Caco-2 (cell line): ENCODE data around the gene ATG10. TPM values are rescaled to one million over a fixed set of nuclear protein-coding genes. Genes with fewer than 3 reads are reported as not detected.

Experiments
- BruUV-seq: library from RNA; stranded (reverse); fragments of 400-500 nt; replicated peaks from 2 replicates; lab custom pipeline; 2021; lab: Mats Ljungman, UMichigan
- CTCF ChIA-PET: fragments of 300-600 bp; sonication (Branson Sonifier 250); formaldehyde crosslinking; loops from one replicate; lab custom pipeline; 2022; ENCODE audit warnings: antibody characterized with exemption; lab: Charles Lee
- POLR2A ChIA-PET: fragments of 300-600 bp; sonication (Branson Sonifier 250); formaldehyde crosslinking; loops from one replicate; lab custom pipeline; 2022; ENCODE audit warnings: antibody characterized with exemption; lab: Charles Lee
- DNase-seq, 2 experiments: peaks; one replicate each; pipeline versions ENCODE4 v3.0.0 to v3.0.0-alpha.2; 2020 to 2022
- H3K27me3 ChIP-seq: replicated peaks from 2 replicates; pipeline ENCODE4 v1.6.0; 2011; ENCODE audit warnings: low read length; ENCODE audit not compliant: control insufficient read depth, insufficient read depth
- H3K36me3 ChIP-seq: 2 replicates; pipeline ENCODE4 v1.5.1; 2011; ENCODE audit warnings: low read length; ENCODE audit not compliant: control insufficient read depth, insufficient read depth
- H3K4me1 ChIP-seq: fragments of 250-450 bp; sonication (Bioruptor Pico); 2 replicates; pipeline ENCODE4 v1.5.1; 2020; ENCODE audit warnings: mild to moderate bottlenecking
- H3K4me3 ChIP-seq: 2 replicates; pipeline ENCODE4 v1.5.1; 2011; ENCODE audit warnings: low read depth, mild to moderate bottlenecking, control low read depth, low read length
- H3K9me3 ChIP-seq: fragments of 250-450 bp; sonication (Bioruptor Pico); 2 replicates; pipeline ENCODE4 v1.5.1; 2020; ENCODE audit warnings: mild to moderate bottlenecking, moderate library complexity
- H3K27ac Mint-ChIP-seq: one replicate; pipeline ENCODE4 v1.8.0; 2022; ENCODE audit warnings: mixed read lengths; ENCODE audit not compliant: unreplicated experiment
- H3K27me3 Mint-ChIP-seq: one replicate; pipeline ENCODE4 v1.8.0; 2022; ENCODE audit warnings: mixed read lengths; ENCODE audit not compliant: insufficient read depth, unreplicated experiment
- H3K36me3 Mint-ChIP-seq: one replicate; pipeline ENCODE4 v1.8.0; 2022; ENCODE audit warnings: mild to moderate bottlenecking, mixed read lengths; ENCODE audit not compliant: insufficient read depth, unreplicated experiment
- H3K4me1 Mint-ChIP-seq: one replicate; pipeline ENCODE4 v1.8.0; 2022; ENCODE audit warnings: low read depth, mixed read lengths; ENCODE audit not compliant: unreplicated experiment
- H3K4me3 Mint-ChIP-seq: one replicate; pipeline ENCODE4 v1.8.0; 2022; ENCODE audit warnings: mild to moderate bottlenecking, moderate library complexity, mixed read lengths; ENCODE audit not compliant: unreplicated experiment
- H3K9me3 Mint-ChIP-seq: one replicate; pipeline ENCODE4 v1.8.0; 2022; ENCODE audit warnings: mixed read lengths; ENCODE audit not compliant: unreplicated experiment
- intact Hi-C: fragments of 100-400 bp; cut with micrococcal nuclease; formaldehyde crosslinking; loops from one replicate; pipeline ENCODE4 v1.10.0; 2022; ENCODE audit not compliant: unreplicated experiment
- total RNA-seq: library from RNA; stranded (reverse); gene quantifications from 2 replicates; pipeline ENCODE4 v1.2.3, GENCODE V29; 2022
- TF ChIP-seq, protein P1 (sequence below), 2 experiments: fragments of 200-600 bp in 1 of 2; IDR thresholded peaks; 1 replicate in 1 of 2; 2 replicates in 1 of 2; pipeline versions ENCODE4 v1.5.1 to v1.8.0; 2011 to 2022; ENCODE audit warnings: antibody characterized with exemption in 1 of 2, control low read depth in 1 of 2, inconsistent platforms in 1 of 2, low read depth in 1 of 2, low read length in 1 of 2, mild to moderate bottlenecking in 1 of 2, moderate library complexity in 1 of 2; ENCODE audit not compliant: insufficient read depth in 1 of 2, severe bottlenecking in 1 of 2, unreplicated experiment in 1 of 2

Gene ATG10
- total RNA-seq, 1 experiment from 2014 or later = 5.8 TPM

DNA sequence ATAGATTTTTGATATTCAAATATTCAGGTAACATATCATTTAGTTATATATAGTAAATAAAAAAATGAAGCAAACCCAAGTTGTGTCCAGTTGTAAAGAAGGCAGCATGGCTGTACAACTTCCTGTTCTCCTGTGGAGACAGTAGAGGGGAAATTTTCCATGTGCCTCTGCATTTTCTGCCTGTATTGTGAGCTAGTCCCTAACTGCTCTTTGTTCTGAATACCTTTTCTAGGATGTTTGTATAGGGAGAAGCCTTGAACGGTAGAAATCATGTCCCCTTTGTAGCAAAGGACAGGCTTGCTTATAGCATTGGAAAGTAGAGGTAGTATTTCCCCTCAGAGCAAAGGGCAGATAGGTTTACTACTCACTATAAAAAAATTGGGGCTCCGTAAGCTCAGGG, 319.6 kb downstream of the ATG10 start:
- POLR2A ChIA-PET = no interaction called here

DNA sequence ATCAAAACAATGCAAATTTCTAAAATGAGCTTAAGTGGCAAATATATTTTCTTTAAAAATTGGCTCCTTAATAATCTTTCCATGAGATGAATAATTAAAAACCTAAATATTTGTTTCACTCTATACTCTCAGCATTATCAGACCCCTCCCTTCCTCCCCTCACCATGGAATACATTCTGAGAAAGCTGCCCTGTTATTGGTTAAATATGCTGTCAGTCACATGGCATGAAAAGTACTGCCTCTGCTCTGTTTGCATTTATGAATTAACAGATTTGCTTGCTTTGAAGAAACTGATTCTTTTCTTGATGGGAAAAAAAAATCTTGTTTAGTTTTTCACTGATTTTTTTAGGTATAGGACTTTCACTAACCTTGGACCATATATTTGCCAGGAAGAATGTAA, 323.3 kb downstream of the ATG10 start:
- Histone ChIP-seq H3K27me3 (no peaks in the 10 kb centered on the region), H3K4me3 (no peak overlapping the region), H3K36me3 (no peaks in the 10 kb centered on the region), H3K4me1 (no peaks in the 10 kb centered on the region), H3K9me3 (no peaks in the 10 kb centered on the region; the same call in 1 of the 2 replicates)
- TF ChIP-seq, protein P1, sequence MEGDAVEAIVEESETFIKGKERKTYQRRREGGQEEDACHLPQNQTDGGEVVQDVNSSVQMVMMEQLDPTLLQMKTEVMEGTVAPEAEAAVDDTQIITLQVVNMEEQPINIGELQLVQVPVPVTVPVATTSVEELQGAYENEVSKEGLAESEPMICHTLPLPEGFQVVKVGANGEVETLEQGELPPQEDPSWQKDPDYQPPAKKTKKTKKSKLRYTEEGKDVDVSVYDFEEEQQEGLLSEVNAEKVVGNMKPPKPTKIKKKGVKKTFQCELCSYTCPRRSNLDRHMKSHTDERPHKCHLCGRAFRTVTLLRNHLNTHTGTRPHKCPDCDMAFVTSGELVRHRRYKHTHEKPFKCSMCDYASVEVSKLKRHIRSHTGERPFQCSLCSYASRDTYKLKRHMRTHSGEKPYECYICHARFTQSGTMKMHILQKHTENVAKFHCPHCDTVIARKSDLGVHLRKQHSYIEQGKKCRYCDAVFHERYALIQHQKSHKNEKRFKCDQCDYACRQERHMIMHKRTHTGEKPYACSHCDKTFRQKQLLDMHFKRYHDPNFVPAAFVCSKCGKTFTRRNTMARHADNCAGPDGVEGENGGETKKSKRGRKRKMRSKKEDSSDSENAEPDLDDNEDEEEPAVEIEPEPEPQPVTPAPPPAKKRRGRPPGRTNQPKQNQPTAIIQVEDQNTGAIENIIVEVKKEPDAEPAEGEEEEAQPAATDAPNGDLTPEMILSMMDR (IDR thresholded peaks at IDR 0.05; ENCODE audit: insufficient read depth in 1 of 2, low read depth in 1 of 2, low read length in 1 of 2, severe bottlenecking in 1 of 2, unreplicated experiment in 1 of 2) = no peak
- intact Hi-C loops = no loop called here
- Mint-ChIP-seq H3K4me1 (no peaks in the 10 kb centered on the region), H3K27ac (no peak overlapping the region), H3K36me3 (no peaks in the 10 kb centered on the region), H3K27me3 (no peaks in the 10 kb centered on the region), H3K9me3 (no peaks in the 10 kb centered on the region), H3K4me3 (no peak overlapping the region)
- POLR2A ChIA-PET = no interaction called here
- DNase-seq = no peak
- BruUV-seq = no TSS peak
- CTCF ChIA-PET = no interaction called here

More for the DNA sequence above, 319.6 kb downstream of the ATG10 start:
- Mint-ChIP-seq H3K27me3 (no peaks in the 10 kb centered on the region), H3K9me3 (no peaks in the 10 kb centered on the region), H3K4me1 (no peaks in the 10 kb centered on the region), H3K27ac (no peak overlapping the region), H3K4me3 (no peak overlapping the region), H3K36me3 (no peaks in the 10 kb centered on the region)
- DNase-seq = no peak
- Histone ChIP-seq H3K4me1 (no peaks in the 10 kb centered on the region), H3K4me3 (no peak overlapping the region), H3K9me3 (no peaks in the 10 kb centered on the region), H3K27me3 (no peaks in the 10 kb centered on the region), H3K36me3 (no peaks in the 10 kb centered on the region)
- TF ChIP-seq, protein P1 (IDR thresholded peaks at IDR 0.05; ENCODE audit: insufficient read depth in 1 of 2, low read depth in 1 of 2, low read length in 1 of 2, severe bottlenecking in 1 of 2, unreplicated experiment in 1 of 2) = no peak
- intact Hi-C loops = no loop called here
- BruUV-seq = no TSS peak
- CTCF ChIA-PET = no interaction called here

DNA sequence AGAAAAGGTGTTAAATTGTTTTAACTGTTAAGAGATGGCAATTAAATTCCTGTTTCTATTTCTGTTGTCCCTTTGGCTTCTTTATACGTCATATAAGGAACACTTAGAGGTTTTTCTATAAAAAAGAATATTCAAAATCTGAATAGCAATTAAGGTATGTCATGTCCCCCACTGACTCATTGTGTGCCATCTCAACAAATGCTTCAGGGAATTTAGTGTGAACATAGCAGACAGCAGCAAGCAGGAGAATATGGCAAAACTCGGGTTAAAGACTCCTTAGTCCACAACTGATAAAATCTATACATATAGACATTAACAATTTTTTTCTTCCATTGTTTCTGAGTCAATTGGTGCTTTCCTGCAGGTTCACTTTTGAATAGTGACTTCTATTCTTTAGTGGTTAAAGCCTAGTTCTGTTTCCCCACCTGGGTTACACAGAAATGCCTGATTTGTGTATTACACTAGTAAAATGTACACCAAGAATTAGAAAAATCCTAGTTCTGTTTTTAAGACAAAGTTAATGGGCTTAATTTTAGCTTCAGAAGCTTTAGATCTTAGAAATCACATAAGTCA, 324.2 kb downstream of the ATG10 start:
- TF ChIP-seq, protein P1 (IDR thresholded peaks at IDR 0.05; ENCODE audit: insufficient read depth in 1 of 2, low read depth in 1 of 2, low read length in 1 of 2, severe bottlenecking in 1 of 2, unreplicated experiment in 1 of 2) = no peak
- no peaks in the 10 kb centered on the region for H3K27me3 Mint-ChIP-seq
- POLR2A ChIA-PET = no interaction called here
- no peak overlapping the region for H3K4me3 Mint-ChIP-seq
- CTCF ChIA-PET = no interaction called here
- no peaks in the 10 kb centered on the region; the same call in 1 of the 2 replicates for H3K9me3 ChIP-seq
- H3K27me3 ChIP-seq = no peaks in the 10 kb centered on the region
- no peaks in the 10 kb centered on the region for H3K9me3 Mint-ChIP-seq
- no peak overlapping the region for H3K27ac Mint-ChIP-seq
- H3K4me1 ChIP-seq = no peaks in the 10 kb centered on the region
- DNase-seq = no peak
- H3K4me1 Mint-ChIP-seq = no peaks in the 10 kb centered on the region
- intact Hi-C loops = no loop called here
- H3K36me3 Mint-ChIP-seq = no peaks in the 10 kb centered on the region
- BruUV-seq = no TSS peak
- H3K36me3 ChIP-seq = no peaks in the 10 kb centered on the region
- no peak overlapping the region for H3K4me3 ChIP-seq
